ENCODE data around the gene FRMD4B.
"Not testable (repeated sequence)": the region's sequence is repeated elsewhere in the genome, so short reads cannot be mapped to it uniquely, and the experiment has no call there.

The FRMD4B gene

DNA sequence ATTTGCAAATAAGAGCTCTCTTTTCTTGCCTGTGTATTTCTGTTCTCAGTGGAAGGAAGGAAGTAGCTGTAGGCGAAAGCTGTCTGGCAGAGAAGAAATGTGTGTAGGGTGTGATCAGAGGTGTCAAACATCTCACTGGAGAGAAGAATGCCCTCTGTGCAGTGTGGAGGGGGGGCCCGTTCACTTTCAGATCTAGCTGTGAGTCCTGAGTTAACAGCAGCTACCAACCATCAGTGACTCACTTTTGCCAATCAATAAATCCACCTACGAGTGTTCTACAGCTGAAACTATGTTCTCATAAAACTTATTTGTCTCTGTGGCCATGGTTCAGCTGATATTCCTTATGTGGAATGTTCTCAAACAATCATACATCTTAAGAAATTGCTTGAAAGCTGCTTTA is 103.7 kb downstream of the FRMD4B start:
- no peak for DNase-seq

DNA sequence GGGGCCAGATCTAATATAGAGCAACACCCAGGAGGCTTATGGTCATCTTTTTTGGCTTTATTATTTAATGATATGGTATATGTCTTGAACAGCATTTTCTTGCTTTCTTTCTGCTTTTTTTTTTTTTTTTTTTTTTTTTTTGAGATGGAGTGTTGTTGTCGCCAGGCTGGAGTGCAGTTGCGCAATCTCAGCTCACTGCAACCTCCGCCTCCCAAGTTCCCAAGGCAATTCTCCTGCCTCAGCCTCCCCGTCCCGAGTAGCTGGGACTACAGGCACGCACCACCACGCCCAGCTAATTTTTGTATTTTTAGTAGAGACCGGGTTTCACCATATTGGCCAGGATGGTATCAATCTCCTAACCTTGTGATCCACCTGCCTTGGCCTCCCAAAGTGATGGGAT is 108.5 kb downstream of the FRMD4B start:
- not testable (repeated sequence) for DNase-seq

DNA sequence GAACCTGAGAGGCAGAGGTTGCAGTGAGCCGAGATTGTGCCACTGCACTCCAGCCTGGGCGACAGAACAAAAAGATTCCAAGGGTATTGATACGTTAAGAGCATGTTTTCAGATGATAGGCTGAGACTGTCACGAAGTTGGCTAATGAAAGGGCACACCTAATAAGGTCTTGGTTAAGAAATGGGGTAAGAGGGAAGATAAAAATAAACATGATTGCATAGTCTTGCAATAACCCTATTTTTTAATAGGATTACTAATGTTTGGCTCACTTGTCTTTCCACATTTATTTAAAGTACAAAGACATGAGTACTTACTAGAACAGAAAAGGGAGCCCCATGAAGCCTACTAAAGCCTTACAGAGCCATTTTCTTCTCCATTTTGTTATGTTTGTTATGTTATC is 109.0 kb downstream of the FRMD4B start:
- no peak for DNase-seq

DNA sequence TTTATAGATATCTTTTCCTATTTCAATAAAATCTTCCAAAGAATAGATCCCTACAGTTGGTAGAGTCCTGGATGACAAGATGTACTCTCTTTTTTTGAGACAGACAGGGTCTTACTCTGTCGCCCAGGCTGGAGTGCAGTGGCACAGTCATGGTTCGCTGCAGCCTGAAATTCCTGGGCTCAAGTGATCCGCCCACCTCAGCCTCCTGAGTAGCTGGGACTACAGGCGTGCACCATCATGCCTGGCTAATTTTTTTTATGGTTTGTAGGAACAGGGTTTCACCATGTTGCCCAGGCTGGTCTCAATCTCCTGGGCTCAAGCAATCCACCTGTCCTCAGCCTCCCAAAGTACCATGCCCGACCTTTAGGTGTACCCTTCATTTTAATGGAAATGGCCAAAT is 109.7 kb downstream of the FRMD4B start:
- not testable (repeated sequence) for DNase-seq

DNA sequence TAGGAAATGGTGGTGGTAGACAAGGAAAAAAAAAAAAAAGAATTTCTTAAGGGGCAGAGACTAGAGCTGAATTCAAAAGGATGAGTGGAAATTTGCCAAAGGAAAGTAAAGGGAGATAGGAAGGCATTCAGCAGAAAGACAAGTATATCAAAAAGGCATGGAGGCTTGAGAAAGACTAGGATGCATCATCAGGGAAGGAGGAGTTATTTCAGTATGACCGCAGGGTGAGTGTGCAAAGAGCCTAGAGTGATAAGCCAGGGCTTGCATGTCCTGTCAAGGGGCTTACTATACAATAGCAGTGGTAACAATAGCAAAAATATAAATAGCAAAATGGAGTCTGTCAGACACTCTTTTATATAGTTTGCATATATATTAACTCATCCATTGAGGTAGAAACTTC is 112.0 kb downstream of the FRMD4B start:
- DNase-seq: no peak

DNA sequence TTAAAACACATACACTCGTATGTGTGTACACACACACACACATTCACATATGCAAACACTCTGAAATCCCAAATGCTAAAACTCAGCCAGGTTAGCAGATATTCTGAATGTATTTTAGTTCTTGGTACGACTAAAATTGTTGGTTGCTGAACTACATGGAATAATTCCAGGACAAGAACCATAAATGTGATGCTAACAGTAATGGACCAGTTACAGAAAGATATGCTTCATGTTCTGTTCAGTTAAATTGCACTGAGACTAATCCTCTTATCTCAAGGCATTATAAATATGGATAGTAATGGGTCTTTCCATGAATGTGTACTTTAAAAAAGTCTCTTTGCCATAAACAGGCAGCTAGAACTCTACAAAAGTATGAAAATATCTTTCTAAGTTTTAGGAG is 113.3 kb downstream of the FRMD4B start:
- DNase-seq: no peak

DNA sequence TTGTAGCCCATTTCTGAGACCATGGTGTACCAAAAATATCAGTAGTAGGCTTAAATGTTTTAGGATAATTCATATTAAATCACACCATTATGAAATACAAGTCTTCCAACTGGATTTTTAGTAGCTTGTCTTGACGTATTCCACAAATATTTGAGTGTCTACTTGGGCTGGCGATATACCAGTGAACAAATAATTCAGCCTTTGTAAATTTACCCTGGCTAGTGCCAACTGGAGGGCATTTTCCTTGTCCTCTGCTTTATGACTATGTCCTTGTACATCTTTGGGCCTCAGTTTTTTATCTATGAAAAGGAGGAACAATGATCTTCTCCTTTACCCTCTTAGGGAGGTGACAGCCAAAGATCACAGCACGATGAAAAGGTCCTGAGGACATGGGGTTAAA is 114.8 kb downstream of the FRMD4B start:
- DNase-seq: no peak

DNA sequence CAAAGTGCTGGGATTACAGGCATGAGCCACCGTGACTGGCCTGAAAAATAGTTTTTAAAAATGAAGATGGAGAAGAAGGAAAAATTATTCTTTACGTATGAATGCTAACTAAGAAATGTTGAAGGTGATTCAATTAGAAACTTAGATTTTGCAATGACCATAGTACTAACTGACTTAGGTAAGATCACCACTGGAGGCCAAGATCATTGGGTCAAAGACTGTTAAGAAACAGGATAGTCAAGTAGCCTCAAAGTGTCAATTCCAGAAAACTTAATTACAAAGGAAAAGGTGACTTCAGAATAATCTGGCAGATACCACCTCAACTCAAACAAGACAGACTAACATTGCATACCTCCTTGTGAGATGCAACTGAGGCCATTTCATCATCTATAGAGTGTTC is 119.3 kb downstream of the FRMD4B start:
- DNase-seq: no peak

DNA sequence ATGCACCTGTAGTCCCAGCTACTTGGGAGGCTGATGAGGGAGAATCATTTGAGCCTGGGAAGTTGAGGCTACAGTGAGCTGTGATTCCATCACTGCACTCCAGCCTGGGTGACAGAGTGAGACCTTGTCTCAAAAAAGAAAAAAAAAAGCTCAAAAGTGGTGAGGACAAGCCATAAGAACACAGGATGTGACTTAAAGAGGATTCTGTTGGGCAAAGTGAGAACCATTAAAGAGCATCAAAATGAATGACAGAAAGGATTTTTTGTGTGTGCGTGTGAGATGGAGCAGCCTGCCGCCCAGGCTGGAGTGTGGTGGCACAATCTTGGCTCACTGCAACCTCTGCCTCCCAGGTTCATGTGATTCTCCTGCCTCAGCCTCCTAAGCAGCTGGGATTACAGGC is 119.8 kb downstream of the FRMD4B start:
- DNase-seq: not testable (repeated sequence)

DNA sequence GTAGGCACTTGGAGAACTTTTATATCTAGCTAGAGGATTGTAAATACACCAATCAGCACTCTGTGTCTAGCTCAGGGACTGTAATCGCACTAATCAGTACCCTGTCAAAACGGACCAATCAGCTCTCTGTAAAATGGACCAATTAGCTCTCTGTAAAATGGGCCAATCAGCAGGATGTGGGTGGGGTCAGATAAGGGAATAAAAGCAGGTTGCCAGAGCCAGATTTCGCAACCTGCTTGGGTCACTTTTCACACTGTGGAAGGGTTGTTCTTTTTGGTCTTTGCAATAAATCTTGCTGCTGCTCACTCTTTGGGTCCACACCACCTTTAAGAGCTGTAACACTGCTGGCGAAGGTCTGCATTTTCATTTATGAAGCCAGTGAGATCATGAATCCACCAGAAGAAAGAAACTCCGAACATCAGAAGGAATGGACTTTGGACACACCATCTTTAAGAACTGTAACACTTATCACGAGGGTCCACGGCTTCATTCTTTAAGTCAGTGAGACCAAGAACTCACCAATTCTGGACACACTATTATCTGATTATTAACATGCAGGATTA is 125.0 kb downstream of the FRMD4B start:
- DNase-seq: not testable (repeated sequence)

DNA sequence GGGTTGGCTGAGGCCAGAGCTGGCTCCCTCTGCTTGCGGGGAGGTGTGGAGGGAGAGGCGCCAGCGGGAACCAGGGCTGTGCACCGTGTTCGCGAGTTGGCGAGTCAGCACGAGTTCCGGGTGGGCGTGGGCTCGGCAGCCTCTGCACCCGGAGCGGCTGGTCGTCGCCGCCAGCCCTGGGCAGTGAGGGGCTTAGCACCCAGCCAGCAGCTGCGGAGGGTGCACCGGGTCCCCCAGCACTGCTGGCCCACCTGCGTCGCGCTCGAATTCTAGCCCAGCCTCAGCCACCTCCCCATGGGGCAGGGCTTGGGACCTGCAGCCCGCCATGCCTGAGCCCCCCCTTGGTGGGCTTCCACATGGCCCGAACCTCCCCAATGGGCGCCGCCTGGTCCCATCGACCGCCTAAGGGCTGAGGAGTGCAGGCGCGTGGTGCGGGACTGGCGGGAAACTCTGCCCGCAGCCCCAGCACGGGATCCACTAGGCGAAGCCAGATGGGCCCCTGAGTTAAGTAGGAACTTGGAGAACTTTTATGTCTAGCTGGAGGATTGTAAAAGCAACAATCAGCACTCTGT is 125.6 kb downstream of the FRMD4B start:
- no peak for DNase-seq

DNA sequence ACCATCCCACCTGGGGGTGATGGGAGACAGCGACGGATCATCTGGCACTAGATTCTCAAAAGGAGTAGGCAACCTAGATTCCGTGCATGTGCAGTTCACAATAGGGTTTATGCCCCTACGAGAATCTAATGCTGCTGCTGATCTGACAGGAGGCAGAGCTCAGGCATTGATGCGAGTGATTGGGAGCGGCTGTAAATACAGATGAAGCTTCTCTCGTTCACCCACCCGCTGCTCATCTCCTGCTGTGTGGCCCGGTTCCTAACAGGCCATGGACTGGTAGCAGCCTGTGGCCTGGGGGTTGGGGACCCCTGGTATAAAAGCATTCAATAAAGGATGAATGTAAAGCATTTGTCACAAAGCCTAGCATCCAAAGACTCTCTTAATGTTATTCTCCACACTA is 126.8 kb downstream of the FRMD4B start:
- DNase-seq: no peak

DNA sequence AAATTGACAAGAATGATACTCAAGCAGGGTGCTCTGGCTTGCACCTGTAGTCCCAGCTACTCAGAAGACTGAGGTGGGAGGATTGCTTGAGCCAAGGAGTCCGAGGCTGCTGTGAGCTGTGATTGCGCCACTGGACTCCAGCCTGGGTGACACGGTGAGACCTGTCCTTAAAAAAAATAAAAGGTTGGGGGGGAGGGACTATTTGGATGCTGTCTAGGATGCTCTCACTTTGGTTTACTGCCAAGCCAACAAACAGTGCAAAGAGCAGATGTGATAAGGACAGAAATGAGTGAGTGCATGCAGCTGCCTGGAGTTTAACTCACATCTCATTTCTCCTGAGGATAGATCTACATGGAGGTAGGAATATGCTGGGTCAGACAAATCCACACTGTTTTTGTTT is 130.0 kb downstream of the FRMD4B start:
- DNase-seq: no peak

DNA sequence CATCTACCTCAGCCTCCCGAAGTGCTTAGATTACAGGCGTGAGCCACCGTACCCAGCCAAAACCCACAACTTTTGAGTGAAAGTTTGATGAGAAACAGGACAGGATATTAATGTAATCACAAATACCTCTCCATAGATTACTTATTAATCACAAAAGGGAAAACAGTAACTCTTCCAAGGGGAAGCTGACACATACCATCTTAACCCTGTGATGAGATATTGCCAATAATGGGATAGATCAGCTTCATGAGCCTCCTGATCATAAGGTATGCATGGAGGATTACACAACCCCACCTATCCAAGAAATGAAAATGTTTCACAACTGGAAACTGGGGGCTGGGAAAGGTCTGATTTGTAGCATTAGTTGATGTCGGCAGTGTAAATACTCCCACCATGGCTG is 131.5 kb downstream of the FRMD4B start:
- no peak for DNase-seq

DNA sequence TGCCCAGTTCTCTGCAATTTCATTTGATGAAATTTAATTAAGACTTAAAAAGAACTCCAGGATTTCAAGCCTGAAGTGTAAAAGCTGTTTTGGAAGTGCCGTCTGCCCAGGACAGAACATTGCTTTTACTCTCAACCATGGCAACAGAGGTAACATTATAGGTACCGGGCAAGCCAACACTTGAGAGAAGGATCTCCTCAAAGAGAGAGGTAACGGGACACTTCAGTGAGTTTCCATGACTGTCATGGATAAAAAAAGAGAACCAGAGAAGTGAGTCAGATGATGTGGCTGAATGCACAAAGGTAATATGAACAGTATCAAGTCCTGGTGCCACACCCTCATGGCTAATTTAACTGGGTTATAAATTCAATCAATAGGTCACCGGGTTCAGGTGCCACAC is 133.3 kb downstream of the FRMD4B start:
- no peak for DNase-seq

DNA sequence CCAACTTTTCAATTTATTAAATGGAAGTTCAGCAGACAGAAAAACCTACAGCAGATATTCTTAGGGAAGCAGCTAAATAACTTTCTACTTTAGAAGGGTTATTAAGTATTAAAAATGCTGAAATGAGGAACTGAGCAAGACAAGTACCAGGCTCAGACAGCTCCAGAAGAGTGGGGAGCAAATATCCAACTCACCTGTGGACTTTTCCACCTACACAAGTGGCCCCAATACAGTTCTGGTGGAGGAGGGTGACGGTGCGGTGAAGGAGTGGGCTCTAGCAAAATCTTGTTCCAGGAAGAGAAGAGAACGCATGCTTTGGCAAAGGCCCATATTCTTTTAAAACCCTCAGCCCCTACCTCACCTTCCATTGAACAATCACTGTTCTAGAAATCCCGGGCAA is 133.7 kb downstream of the FRMD4B start:
- DNase-seq: no peak

DNA sequence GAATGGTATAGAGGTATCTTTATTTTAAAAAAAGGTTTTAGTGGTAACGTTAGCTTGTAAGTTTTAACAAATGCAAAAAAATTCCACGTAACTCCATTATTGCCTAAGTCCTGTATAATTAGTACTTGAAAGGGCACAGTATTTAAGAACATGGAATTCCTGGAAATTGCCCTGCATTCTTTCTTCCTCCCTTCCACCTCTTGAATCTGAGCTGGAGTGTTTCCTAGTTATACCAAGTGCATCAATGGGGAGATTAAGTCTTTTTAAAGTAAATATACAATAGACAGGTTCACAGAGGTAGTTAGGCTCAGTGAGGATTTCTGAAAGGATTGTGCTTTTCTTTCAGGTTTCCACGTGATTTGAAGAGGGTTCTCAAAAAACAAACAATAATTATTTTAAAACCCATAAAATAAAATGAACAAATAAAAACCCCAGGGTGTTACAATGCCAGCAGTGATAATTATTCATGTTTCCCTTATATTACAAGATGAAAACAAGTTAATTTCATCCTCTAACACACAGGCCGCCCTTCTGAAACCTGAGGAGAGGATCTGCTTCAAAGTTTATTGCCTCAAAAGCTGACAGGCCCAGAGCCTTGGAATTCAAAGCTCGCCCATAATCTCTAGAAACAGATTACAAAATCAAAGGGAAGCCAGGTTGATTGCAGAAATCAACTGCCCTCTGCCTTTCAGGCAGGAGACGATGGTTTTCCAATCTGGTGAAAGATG is 134.6 kb downstream of the FRMD4B start:
- no peak for DNase-seq

DNA sequence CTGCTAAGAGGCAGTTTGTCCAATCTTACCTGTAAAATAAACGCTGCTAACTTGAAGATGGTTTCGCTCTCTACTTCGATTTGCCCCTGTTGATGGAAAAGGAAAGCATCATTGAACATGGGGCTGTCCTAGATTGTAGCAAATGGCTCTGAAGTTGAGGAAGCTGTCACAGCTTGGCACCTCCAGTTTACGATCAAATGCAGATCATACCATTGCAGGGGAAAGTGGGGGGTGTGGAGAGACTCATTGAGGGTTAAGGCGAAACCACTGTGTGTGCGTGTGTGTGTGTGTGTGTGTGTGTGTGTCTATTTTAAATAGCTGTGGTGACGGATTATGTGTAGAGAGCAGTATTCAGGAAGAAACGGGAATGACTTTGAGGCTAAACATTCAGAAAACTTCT is 135.9 kb downstream of the FRMD4B start:
- peak; percentile 41 for DNase-seq

DNA sequence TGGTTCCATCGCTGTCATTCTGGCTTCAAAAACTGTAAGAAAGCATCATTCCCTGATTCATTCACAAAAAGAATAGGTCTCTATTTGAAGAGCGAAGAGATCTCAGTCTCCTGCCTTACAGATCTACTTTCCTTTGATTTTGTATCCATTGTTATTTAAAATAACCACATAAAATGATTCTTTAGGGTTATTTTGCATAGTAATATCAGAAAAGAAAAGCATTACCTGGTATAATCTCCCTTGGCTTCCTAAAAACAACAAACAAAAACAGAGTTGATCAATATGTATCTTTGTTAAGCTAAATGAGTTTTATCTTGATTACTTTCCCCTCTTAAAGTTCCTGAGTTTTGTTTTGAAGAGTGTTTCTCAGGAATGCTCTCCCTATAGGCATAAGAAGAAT is 136.9 kb downstream of the FRMD4B start:
- no peak for DNase-seq

DNA sequence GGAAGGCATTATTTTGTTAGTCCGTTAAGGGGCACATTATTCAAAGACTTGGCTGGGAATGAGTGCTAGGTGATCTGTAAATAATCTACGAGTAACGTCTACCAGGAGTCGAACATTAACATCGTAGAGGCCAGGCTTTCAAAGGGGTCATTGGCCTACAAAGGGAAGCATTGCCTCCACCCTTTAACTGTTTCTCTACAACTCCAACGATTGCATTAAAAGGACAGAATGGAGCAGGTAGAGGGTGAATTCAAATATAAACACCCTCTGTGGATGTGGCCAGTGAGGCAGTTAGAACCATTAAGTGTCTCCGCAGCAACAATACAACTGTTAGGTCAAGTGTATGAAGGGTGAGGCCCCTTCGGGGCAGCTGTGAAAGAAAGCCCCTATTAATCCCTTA is 137.5 kb downstream of the FRMD4B start:
- DNase-seq: no peak

DNA sequence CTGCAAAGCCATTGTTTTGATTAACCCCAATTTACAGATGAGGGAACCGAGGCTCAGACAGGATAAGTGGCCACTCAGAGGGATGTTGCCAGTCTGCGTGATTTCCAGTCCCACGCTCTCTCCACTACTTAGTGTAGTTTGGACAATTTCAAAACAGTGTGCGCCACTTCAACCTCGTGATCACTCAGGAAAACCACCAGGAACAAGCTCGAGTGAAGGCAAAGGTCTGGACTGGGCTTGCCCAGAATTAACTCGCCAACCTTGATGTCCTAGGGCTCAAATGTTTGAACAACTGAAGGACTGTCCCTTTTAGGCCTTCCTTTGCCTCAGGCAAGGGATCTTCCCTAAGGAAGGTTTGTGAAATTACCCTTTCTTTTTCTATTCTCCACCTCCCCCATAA is 139.3 kb downstream of the FRMD4B start:
- no peak for DNase-seq

DNA sequence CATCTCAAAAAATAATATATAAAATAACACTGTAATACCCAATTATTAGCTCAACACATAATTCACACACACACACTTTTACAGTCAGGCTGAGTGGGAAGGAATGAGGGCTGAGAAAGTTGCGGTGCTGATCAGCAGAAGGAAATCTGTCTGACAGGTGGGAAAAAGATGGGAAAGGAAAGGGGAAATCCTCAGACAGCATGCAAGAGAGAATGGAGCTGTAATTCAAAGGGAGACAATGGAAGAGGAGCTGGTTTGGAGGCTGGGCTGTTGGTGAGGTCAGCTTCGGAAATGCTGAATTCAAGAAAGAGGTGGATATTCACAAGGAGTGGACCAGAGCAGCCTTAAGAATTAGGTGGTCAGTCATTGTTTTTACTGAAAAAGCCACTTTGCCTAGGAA is 141.8 kb downstream of the FRMD4B start:
- DNase-seq: no peak

DNA sequence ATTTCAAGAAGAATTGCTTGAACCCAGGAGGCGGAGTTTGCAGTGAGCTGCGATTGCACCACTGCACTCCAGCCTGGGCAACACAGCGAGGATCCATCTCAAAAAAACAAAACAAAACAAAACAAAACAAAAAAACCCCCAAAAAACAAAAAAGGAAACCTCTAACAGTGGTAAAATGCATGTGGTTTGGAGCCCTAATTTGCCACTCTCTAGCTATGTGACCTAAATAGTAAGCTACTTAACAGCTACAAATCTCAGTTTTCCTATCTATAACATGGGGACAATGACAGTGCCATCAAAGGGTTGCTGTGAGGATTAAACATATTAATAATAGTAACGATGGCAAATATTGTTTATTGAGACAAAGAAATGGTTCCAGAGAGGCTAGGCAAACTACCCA is 144.1 kb downstream of the FRMD4B start:
- DNase-seq: no peak

DNA sequence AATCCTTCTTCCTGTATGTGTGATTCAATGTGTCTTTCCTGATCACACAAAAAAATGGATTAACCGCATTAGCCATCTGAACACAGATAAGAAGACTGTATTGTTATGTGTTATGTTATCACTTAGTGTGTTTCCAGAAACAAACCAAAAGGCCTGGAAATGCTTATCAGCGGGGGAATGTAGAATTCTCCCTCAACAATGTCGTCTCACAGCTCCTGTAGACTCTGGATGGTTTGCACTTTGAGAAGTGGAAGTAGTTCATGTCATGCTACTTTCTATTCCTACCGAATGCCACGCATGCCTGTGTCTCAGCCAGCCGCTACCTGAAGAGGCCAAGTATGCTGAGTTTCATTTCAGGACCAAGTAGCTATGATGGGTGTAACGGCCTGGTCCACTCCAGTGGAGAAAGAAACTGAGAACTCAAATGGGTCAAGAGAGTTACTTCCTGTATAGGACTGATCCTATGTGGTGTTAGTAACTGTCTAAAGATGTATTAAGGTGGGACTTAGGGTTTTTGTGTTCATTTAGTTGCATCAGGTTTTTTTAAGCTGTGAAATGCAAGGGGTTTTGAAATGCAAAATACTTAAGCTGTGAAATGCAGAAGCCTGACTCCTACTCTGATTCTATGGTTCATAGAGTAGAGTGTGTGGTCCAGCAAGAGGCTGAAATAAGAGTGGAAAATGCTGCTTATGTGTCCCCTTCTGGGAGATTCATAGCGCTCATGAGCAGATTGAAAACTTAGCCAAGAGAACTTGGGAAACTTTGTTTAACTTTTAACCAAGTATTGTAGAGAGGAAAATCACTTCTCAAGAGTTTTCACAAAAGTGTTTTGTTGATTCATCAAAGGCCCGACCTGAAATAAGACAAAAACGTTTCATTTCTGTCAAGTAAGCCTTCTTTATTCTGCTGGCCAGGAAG is 145.0 kb downstream of the FRMD4B start:
- no peak for DNase-seq
